GM21528 (cell line): ENCODE measurements around the gene SCGB1C1.
"Not testable (repeated sequence)": the region's sequence is repeated elsewhere in the genome, so short reads cannot be mapped to it uniquely, and the experiment has no call there.

Source experiments
- ATAC-seq: cut with Tn5 transposase; IDR thresholded peaks from one replicate; pipeline ENCODE4 v1.9.1; 2021; ENCODE audit warnings: mild to moderate bottlenecking, moderate library complexity; ENCODE audit not compliant: unreplicated experiment, low FRiP score

SCGB1C1 gene

DNA sequence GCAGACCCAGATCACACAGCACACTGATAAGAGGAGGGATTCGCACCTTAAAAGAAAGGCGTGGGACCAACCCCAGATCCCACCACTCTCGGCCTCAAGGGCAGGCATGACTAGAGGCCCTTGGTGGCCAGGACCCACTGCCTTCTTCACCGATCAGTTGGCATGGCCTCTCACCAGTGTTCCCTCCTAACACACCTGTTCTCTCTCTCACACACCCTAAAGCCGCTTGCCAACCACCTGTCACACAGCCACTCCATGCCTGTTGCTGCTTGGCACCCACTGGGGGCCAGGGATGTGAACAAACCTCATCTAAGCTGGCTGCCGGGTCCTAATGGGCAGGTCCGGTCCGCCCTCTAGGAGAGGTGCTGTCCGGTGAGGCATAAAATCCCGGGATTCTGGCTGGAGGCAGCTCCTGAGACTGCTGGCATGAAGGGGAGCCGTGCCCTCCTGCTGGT is at the start of gene SCGB1C1:
Gene SCGB1C1 (plus strand): TSS at position 405 of the 455 bp plus-strand sequence. CDS start 22 bp downstream, at position 427.
- not testable (repeated sequence) for ATAC-seq

DNA sequence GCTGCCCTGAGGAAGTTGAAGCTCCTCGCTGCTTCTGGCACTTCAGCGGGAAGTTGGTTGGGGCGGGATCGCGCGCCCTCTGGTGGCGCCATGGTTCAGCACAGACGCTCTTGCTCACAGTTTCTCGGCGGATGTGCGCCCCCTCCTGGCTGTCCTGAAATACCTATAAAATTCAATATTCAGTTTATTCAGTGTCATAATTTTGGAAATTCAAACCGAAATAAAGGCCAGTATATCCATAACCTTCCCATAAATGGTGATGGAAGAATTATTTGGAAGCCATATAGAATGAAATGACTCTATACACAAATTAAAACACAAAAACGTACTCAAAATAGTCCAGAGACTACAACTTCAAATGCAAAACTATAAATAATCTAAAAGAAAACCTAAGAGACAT is 12.6 kb upstream of the SCGB1C1 start:
- not testable (repeated sequence) for ATAC-seq

DNA sequence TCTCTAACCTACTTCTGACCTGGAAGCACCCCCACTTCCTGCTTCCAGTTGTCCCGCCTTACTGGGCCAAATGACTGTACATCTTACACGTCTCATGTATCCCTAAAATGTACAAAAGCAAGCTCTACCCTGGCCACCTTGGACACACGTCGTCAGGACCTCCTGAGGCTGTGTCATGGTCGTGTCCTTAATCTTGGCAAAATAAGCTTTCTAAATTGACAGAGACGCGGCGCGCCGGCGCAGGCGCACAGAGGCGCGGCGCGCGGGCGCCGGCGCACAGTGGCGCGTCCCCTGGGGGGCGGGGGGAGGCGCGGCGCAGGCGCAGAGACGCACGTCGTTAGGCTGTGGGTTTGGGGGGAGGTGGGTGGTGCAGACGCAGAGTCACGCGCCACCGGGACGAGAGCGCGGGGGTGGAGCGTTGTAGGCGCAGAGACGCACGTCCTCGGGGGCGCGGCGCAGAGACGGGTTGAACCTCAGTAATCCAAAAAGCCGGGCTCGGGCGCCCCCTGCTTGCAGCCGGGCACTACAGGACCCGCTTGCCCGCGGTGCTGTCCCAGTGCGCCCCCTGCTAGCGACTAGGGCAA is 3.6 kb upstream of the SCGB1C1 start:
- peak; percentile 36 for ATAC-seq

DNA sequence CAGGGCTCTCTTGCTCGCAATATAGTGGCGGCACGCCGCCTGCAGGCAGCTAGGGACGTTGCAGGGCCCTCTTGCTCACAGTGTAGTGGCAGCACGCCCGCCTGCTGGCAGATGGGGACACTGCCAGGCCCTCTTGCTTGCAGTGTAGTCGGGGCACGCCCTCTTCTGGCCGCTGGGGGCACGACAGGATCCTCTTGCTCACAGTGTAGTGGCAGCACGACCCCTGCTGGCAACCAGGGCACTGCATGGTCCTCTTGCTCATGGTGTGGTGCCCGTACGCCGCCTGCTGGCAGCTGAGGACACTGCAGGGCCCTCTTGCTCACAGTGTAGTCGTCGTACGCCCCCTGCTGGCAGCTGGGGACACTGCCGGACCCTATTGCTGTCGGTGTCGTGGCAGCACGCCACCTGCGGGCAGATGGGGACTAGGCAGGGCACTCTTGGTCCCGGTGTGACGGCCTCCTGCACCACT is 3.0 kb upstream of the SCGB1C1 start:
- ATAC-seq: peak; percentile 73

DNA sequence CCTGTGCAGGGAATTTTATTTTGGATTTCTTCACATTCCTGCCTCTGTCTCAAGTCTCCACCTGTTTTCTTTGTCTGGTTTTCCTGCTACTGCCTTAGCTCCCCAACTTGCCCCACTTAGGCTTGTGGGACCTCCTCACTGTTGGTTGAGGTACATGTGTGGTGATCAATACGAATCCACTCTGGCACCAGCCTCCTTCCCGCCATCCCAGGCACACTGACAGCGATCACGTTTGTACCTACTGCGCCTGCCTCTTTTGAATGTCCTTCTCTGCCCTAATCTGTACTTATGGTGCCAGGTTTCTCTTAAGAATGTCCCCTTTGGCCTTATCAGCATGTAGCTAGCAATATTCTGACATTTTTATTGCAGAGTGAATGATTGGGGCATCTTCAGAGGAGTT is 2.3 kb upstream of the SCGB1C1 start:
- not testable (repeated sequence) for ATAC-seq

DNA sequence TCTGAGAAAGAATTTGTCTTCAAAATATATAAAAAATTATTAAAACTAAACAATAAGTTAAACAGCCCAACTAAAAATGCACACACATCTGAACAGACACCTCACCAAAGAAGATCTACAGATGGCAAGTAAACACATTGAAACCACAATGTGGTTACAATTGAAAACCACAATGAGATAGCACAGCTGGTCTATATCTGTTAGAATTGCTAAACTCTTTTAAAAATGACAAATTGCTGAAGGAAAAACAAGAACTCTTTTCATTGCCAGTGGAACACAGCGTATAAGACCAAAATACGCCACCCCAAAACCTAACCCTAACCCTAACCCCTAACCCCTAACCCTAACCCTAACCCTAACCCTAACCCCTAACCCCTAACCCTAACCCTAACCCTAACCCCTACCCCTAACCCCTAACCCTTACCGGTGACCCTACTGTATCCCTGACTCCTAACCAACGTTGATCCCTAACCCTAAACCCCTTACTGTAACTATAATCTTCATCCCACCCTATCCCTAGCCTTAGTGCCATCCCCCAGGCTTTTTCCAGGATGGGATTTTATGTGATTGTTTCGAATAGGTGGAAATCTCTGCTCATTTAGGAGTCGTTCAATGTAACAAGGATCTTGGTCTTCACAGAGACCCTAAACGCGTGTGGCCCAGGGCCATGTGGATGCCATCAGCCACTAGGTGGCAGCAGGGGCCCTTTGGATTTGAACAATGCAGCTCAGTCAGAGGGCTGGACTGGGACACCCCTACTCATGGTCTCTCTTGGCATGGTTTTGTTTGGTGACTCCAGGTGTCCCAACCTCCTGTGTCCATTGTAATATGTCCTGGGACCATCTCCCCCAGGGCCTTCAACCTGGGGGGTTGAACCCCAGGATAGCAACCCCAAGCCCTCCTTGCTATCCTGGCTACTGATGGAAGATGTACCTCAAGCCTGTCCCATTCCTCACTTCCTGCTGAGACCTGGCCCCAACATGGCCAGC is 1.1 kb upstream of the SCGB1C1 start:
- not testable (repeated sequence) for ATAC-seq

DNA sequence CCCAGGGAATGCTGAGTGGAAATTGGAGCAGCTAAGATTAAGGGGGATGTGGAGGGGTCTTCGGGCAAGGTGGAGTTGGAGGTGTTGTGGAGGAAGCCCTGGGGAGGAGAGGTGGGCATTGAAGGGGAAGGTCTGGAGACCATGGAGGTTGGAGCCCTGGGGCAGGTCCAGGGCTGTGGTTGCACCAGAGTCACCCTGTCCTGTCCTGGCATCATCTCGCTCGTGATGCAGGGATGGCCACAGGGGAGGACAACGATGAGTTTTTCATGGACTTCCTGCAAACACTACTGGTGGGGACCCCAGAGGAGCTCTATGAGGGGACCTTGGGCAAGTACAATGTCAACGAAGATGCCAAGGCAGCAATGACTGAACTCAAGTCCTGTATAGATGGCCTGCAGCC is 603 bp downstream of the SCGB1C1 start:
- not testable (repeated sequence) for ATAC-seq

DNA sequence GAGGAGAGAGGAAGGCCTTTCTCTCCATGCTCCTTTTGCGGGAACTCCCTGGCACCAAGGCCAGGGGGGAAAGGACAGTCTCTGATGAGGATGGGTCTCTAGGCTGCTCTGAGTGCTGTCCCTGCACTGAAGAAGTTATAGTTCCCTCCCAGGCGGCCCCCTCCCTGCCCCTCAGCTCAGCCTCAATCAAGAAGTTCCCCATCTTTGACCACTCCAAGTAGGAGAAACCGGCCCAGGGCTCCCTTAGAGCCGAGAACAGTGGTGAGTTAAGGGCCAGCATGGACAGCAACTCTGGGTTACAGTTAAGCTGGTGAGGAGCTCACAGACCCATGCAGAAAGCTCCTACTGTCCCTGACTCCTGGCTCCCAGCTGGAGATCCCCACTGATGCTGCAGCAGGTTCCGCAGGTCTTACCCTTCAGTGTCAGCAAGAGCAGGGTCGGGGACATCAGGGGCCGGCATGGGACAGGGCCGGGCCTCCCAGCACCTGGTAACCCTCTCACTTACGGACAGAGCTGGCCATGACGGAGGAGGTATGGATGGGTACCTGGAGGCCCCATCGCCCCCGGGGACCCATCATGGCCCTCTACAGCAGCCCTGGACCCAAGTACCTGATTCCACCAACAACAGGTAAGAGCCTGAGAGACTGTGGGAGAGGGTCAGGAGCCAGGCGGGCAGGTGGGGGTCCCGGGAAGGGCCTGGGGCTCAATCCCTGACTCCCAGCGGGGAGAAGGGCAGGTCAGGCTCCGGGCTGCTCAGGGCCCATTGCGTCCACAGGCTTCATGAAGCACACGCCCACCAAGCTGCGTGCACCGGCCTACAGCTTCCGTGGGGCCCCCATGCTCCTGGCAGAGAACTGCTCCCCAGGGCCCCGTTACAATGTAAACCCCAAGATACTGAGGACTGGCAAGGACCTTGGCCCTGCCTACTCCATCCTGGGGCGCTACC is 4.2 kb downstream of the SCGB1C1 start:
- no peak for ATAC-seq

DNA sequence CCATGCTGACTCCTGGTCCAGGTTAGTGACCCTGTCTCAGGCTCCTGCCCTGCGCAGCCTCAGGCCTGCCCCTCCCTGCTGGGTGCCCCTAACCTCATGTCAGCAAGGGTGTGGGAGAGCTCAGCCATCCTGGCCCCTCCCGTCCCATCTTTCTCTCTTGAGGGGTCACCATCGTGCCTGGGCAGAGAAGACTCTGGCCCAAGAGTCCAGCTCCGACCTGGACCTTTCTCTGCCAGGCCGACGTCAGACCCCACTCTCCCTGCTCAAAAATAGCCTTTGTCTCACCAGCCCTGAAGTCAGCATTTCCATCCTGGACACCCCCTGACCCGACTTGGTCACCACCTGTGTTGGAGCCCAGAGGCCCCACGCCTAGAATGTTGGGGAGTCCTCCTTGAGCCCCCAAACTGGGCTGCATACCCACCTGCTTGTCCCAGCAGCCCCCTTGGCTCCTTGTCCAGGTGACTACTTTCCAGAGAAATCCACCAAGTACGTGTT is 4.9 kb downstream of the SCGB1C1 start:
- ATAC-seq: no peak

DNA sequence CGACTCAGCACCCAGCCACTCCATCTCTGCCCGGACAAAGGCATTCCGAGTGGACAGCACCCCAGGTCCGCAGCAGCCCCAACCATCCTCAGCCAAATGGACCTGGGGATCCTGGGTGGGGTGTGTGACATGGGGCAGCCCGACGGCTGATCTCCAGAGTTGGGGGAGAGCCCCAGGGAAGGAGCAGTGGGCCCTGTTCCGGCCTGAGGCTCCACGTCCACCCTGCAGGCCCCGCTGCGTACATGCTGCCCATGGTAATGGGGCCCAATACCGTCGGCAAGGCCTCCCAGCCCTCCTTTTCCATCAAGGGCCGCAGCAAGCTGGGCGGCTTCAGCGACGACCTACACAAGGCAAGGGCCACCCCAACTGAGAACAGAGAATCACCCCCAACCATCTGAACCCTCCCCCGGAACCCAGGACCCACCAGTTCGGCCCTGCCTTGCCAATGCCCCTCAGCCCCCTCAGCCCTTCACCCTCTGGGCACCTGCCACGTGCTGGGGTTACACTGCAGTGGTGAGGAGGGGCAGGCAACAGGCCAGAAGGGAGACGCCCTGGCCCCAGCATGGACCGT is 5.4 kb downstream of the SCGB1C1 start:
- ATAC-seq: no peak

DNA sequence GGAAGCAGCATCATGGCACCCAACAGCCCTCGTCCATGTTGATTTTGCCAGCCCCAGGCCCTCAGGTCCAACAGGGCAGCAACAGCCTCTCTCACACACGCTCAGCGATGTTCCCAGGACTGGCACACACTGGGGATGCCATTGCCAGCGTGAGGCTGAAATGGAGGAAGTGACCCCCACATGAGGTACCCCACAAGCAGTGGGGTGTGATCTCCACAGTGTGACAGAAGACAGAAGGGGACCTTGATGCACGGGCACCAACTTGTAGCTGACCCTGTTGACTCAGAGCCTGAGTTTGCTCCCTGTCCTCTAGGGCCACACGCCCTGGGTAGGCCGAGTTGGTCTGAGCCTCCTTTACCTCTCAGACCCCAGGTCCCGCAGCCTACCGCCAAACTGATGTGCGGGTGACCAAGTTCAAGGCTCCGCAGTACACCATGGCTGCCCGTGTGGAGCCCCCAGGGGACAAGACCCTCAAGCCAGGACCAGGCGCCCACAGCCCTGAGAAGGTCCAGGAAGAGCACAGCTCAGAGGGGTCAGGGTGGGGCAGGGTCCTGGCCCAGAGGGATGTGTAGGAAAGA is 6.2 kb downstream of the SCGB1C1 start:
- no peak for ATAC-seq

DNA sequence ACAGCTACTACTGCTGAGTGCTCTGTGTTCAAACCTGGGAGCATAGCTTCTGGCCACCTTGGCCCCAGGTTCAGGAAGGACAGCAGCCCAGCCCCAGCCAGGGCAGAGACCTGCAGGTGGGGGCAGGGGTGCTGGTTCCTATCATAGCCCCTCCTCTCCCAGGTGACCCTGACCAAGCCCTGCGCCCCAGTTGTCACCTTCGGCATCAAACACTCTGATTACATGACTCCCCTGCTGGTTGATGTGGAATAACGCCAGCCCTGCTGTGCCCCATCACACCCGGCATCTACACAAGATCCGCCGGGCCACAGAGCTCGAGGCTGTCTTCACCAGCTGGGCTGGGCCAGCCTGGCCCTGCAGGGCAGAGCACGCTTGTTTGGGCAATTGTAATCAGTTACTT is 6.9 kb downstream of the SCGB1C1 start:
- ATAC-seq: no peak

DNA sequence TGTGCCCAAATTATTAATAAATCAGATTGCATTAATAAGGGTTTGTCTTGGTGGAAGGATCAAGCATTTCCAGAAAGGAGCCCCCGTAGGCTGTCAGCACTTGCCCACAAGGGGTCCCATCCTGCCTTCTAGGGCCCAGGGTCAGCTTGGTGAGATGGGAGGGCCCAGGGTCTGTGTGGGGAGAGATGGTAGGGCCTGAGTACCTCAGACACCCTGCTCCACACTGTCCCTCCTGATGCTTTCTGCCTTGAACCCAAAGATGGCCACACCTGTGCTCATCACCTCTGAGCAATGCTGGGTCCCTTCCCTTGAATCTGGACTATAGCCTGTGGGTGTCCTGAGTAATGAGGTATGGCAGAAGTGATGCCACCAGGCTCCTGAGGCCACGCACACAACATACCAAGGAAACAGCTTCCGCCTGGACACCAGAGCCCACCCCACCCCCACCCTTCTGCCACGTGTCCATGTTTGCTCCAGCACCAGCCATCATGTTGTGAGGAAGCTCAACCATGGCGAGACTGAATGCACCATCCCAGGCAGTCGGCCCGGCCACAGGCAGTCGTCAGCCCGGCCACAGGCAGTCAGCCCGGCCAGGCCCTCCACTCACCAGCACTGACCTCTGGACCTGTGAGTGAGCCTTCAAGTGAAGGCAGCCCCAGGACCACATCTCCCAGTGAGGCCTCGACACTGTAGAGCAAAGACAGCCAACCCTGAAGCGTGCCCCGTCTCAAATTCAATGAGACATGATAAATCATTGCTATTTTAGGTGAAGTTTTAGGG is 7.5 kb downstream of the SCGB1C1 start:
- no peak for ATAC-seq

DNA sequence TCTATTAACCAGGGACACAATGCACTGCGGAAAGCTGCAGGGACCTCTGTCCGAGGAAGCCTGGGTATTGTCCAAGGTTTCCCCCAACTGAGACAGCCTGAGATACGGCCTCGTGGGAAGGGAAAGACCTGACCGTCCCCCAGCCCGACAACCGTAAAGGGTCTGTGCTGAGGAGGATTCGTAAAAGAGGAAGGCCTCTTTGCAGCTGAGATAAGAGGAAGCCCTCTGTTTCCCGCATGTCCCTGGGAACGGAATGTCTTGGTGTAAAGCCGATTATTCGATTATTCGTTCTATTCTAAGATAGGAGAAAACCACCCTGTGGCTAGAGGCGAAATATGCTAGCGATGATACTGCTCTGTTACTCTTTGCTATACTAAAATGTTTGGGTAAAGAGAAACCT is 9.1 kb downstream of the SCGB1C1 start:
- ATAC-seq: no peak

DNA sequence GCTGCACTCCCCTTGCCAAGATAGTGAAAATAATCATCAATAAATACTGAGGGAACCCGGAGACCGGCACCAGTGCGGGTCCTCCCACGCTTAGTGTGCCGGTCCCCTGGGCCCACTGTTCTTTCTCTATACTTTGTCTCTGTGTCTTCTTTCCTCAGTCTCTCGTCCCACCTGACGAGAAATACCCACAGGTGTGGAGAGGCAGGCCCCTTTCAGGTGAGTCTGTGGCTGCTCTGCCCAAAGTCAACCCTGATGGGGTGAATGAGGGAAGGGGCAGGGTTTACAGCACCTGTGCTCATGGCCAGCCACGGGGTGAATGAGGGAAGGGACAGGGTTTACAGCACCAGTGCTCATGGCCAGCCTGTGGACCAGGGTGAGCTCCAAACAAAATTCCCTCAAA is 9.6 kb downstream of the SCGB1C1 start:
- no peak for ATAC-seq

DNA sequence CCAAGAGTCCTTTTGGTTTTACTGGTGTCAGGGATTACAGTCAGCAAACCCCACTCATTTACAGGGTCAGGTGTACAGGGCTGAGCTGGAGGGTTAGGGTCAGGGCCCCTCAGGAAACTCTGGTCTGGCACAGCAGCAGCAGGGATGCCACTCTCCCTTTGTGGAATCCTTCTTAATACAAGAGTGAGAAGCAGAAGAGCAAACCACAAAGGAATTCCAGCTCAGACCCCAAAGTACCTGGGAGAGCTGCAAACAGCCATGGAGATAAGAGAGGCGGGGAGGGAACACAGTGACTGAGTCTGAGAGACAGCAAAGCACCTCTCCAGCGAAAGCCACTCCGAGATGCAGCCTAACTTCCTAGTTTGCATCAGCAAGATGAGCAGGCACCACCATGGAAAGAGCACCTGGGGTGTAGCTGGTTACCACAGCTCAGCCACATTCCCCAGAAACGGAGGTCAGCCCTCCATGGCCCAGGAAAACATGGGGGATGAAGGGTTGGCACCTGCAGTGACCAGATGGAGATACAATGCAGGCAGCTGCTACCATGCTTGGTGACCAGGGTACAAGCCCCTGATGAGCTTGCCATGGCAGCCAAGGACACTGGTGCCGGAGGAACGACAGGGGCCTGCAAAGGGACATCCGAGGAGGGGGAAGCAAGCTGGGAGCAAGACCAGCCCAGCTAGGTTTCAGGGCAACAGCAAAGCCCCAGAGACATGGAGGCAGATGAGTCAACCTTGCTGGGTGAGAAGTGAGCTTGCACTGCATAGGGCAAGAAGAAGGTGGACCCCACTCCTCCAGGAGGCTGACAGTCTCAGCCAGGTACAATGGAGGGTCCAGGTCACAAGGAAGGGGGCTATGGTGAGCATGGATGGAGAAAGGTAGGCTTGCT is 10.4 kb downstream of the SCGB1C1 start:
- ATAC-seq: no peak

DNA sequence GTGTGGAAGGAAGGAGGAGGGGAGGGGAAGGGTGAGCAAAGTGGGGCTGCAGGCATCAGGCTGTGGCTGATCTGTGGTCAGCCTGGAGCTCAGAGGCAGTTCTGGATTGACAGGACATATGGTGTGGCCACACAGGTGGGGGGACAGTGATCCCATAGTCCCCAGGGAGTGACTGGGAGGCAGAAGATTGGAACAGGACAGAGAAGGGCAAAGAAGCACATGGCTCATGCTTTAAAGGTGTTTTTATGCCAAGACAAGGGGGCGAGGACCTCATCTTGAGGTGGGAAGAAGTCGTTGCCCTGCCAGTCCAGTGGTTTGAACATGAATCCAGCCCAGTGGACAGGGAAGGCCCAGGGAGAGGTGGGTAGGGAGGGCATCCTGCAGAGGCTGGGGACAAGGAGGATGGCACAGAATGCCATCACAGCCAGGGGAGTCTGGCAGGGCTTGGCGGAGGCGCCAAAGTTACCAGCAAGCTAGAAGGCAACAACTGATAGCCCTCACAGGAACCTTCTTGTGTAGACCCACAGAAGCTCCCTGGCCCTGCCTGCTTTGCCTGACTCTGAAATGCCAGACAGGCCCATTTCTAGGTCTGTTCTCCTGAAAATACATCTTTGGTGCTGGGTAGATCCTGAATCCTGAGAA is 11.2 kb downstream of the SCGB1C1 start:
- no peak for ATAC-seq
